ENCODE results near the gene NOBOX. TPM values are rescaled to one million over a fixed set of nuclear protein-coding genes. Genes with fewer than 3 reads are reported as not detected.
"Not testable (repeated sequence)": the region's sequence is repeated elsewhere in the genome, so short reads cannot be mapped to it uniquely, and the experiment has no call there.

The NOBOX gene
- total RNA-seq, result not detected in 2 replicates

GRCh38 chr7:144403649-144404061 is at the start of gene NOBOX:
NOBOX (minus strand) TSS chr7:144403693.
- Mint-ChIP-seq H3K27me3 (ENCODE audit: low read depth) (peaks cover 7% of the 10 kb centered on the region), H3K36me3 (ENCODE audit: low read depth) (no peaks in the 10 kb centered on the region), H3K9me3 (no peaks in the 10 kb centered on the region), H3K4me1 (ENCODE audit: low read depth) (no peaks in the 10 kb centered on the region), H3K27ac (no peak within 1 kb of the TSS), H3K4me3 (ENCODE audit: low read depth) (no peak within 1 kb of the TSS)
- DNase-seq (ENCODE audit: low spot score), result no peak
- intact Hi-C loops (cut with micrococcal nuclease), result no loop called here

GRCh38 chr7:144452064-144452463 is 48.6 kb upstream of the NOBOX start:
- Mint-ChIP-seq H3K9me3 (peaks cover 23% of the 10 kb centered on the region), H3K27me3 (ENCODE audit: low read depth) (no peaks in the 10 kb centered on the region), H3K4me3 (ENCODE audit: low read depth) (no peak overlapping the region), H3K27ac (no peak overlapping the region), H3K36me3 (ENCODE audit: low read depth) (no peaks in the 10 kb centered on the region), H3K4me1 (ENCODE audit: low read depth) (no peaks in the 10 kb centered on the region)
- intact Hi-C loops (cut with micrococcal nuclease), result no loop called here
- DNase-seq (ENCODE audit: low spot score), result no peak

- no peaks in the 10 kb centered on the region for H3K9me3 Mint-ChIP-seq
- DNase-seq (ENCODE audit: low spot score), result no peak
- no peak overlapping the region for H3K27ac Mint-ChIP-seq
- no peaks in the 10 kb centered on the region for H3K36me3 Mint-ChIP-seq (ENCODE audit: low read depth)
- H3K27me3 Mint-ChIP-seq (ENCODE audit: low read depth), result no peaks in the 10 kb centered on the region
- H3K4me3 Mint-ChIP-seq (ENCODE audit: low read depth), result no peak overlapping the region
- intact Hi-C loops (cut with micrococcal nuclease), result no loop called here
- H3K4me1 Mint-ChIP-seq (ENCODE audit: low read depth), result no peaks in the 10 kb centered on the region
These were observed 42.1 kb upstream of the NOBOX start for GRCh38 chr7:144445590-144445989.

GRCh38 chr7:144439717-144440205 is 36.3 kb upstream of the NOBOX start:
- intact Hi-C loops (cut with micrococcal nuclease), result no loop called here

GRCh38 chr7:144438759-144439158 is 35.3 kb upstream of the NOBOX start:
- intact Hi-C loops (cut with micrococcal nuclease), result no loop called here

More at GRCh38 chr7:144439717-144440205, 36.3 kb upstream of the NOBOX start:
- no peaks in the 10 kb centered on the region for H3K27me3 Mint-ChIP-seq (ENCODE audit: low read depth)
- DNase-seq (ENCODE audit: low spot score), result no peak
- H3K9me3 Mint-ChIP-seq, result no peaks in the 10 kb centered on the region
- no peak overlapping the region for H3K4me3 Mint-ChIP-seq (ENCODE audit: low read depth)
- no peak overlapping the region for H3K27ac Mint-ChIP-seq
- no peaks in the 10 kb centered on the region for H3K4me1 Mint-ChIP-seq (ENCODE audit: low read depth)
- no peaks in the 10 kb centered on the region for H3K36me3 Mint-ChIP-seq (ENCODE audit: low read depth)

DNA sequence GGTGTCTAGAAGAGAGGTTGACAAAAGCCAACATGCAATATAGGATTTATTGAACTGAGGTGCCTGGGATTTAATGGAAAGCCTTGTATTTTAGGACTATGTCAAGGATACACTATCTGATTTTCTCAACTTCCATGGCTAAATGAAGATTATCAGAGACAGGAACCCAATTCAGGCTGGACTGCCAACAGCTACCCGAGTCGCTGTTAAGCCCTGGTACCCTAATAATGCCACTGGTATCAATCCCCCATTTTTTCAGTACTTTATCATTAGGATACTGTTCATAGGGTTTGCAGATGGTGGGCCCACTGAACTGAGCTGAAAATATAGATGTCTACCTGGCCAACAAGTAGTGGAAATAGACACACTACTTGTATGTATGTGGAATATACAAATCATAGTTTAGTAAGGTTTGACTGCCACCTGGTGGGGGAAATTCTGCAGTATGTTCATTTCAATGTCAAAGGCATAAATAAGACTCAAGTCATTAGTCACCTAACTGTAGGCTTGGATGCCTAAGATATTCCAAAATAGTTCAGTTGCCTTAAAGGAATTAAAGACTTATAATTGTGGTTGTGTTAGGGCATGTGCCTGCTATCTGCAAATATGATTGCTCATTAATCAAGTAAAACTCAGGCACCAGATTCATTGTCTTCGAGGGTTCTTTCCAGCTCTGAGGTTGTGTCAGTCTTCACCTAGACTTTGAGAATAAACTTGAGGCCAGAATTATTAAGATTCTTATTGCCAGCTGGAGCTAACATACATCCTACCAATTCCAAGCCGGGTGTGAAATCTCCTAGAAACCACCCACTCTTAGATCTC is 34.1 kb upstream of the NOBOX start:
- no peak for DNase-seq (ENCODE audit: low spot score)
- no peaks in the 10 kb centered on the region for H3K9me3 Mint-ChIP-seq
- intact Hi-C loops (cut with micrococcal nuclease), result no loop called here
- no peaks in the 10 kb centered on the region for H3K4me1 Mint-ChIP-seq (ENCODE audit: low read depth)
- no peak overlapping the region for H3K4me3 Mint-ChIP-seq (ENCODE audit: low read depth)
- no peaks in the 10 kb centered on the region for H3K27me3 Mint-ChIP-seq (ENCODE audit: low read depth)
- no peaks in the 10 kb centered on the region for H3K36me3 Mint-ChIP-seq (ENCODE audit: low read depth)
- no peak overlapping the region for H3K27ac Mint-ChIP-seq

More at GRCh38 chr7:144438759-144439158, 35.3 kb upstream of the NOBOX start:
- Mint-ChIP-seq H3K36me3 (ENCODE audit: low read depth) (no peaks in the 10 kb centered on the region), H3K4me3 (ENCODE audit: low read depth) (no peak overlapping the region), H3K9me3 (no peaks in the 10 kb centered on the region), H3K27me3 (ENCODE audit: low read depth) (no peaks in the 10 kb centered on the region), H3K4me1 (ENCODE audit: low read depth) (no peaks in the 10 kb centered on the region), H3K27ac (no peak overlapping the region)
- DNase-seq (ENCODE audit: low spot score), result no peak

- Mint-ChIP-seq H3K4me3 (ENCODE audit: low read depth) (no peak overlapping the region), H3K27ac (no peak overlapping the region), H3K27me3 (ENCODE audit: low read depth) (no peaks in the 10 kb centered on the region), H3K4me1 (ENCODE audit: low read depth) (no peaks in the 10 kb centered on the region), H3K36me3 (ENCODE audit: low read depth) (no peaks in the 10 kb centered on the region), H3K9me3 (no peaks in the 10 kb centered on the region)
- no peak for DNase-seq (ENCODE audit: low spot score)
- intact Hi-C loops (cut with micrococcal nuclease), result no loop called here
These were observed 33.0 kb upstream of the NOBOX start for GRCh38 chr7:144436500-144436899.

- intact Hi-C loops (cut with micrococcal nuclease), result no loop called here
These were observed 24.9 kb upstream of the NOBOX start for GRCh38 chr7:144428431-144428830.

GRCh38 chr7:144427539-144427938 is 24.0 kb upstream of the NOBOX start:
- intact Hi-C loops (cut with micrococcal nuclease); H3K27ac Mint-ChIP-seq; DNase-seq (ENCODE audit: low spot score); H3K36me3 Mint-ChIP-seq (ENCODE audit: low read depth); H3K27me3 Mint-ChIP-seq (ENCODE audit: low read depth); H3K4me3 Mint-ChIP-seq (ENCODE audit: low read depth); H3K4me1 Mint-ChIP-seq (ENCODE audit: low read depth): not testable (repeated sequence)
- peaks cover 27% of the 10 kb centered on the region for H3K9me3 Mint-ChIP-seq

More at GRCh38 chr7:144428431-144428830, 24.9 kb upstream of the NOBOX start:
- no peak for DNase-seq (ENCODE audit: low spot score)
- H3K9me3 Mint-ChIP-seq, result peaks cover 27% of the 10 kb centered on the region
- peaks cover 3% of the 10 kb centered on the region for H3K36me3 Mint-ChIP-seq (ENCODE audit: low read depth)
- H3K27me3 Mint-ChIP-seq (ENCODE audit: low read depth), result no peaks in the 10 kb centered on the region
- no peaks in the 10 kb centered on the region for H3K4me1 Mint-ChIP-seq (ENCODE audit: low read depth)
- no peak overlapping the region for H3K4me3 Mint-ChIP-seq (ENCODE audit: low read depth)
- no peak overlapping the region for H3K27ac Mint-ChIP-seq

DNA sequence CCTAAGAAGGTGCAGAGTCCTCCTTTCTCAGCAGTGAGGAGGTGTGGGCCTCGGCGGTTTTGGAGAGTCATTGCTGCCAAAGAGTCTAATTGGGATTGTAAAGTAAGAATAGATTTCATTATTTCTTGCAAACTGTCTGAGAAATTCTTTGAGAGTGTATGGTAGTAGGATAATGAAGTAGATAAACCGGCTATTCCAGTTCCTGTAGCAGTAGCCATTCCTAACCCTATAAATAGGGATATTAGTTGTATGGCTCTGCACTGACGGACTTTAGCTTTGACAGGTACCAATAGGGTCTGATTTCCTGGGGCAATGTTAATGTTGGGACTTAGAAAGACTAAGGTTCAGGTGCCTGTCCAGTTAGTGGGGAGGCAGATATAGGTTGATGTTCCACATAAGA is 15.4 kb upstream of the NOBOX start:
- H3K27ac Mint-ChIP-seq; intact Hi-C loops (cut with micrococcal nuclease); H3K4me3 Mint-ChIP-seq (ENCODE audit: low read depth); H3K9me3 Mint-ChIP-seq; H3K27me3 Mint-ChIP-seq (ENCODE audit: low read depth); H3K36me3 Mint-ChIP-seq (ENCODE audit: low read depth); H3K4me1 Mint-ChIP-seq (ENCODE audit: low read depth); DNase-seq (ENCODE audit: low spot score): not testable (repeated sequence)

GRCh38 chr7:144416341-144416740 is 12.8 kb upstream of the NOBOX start:
- DNase-seq (ENCODE audit: low spot score), result no peak
- Mint-ChIP-seq H3K4me3 (ENCODE audit: low read depth) (no peak overlapping the region), H3K9me3 (no peaks in the 10 kb centered on the region), H3K27me3 (ENCODE audit: low read depth) (peaks cover 9% of the 10 kb centered on the region), H3K27ac (no peak overlapping the region), H3K4me1 (ENCODE audit: low read depth) (no peaks in the 10 kb centered on the region), H3K36me3 (ENCODE audit: low read depth) (no peaks in the 10 kb centered on the region)
- intact Hi-C loops (cut with micrococcal nuclease), result no loop called here

DNA sequence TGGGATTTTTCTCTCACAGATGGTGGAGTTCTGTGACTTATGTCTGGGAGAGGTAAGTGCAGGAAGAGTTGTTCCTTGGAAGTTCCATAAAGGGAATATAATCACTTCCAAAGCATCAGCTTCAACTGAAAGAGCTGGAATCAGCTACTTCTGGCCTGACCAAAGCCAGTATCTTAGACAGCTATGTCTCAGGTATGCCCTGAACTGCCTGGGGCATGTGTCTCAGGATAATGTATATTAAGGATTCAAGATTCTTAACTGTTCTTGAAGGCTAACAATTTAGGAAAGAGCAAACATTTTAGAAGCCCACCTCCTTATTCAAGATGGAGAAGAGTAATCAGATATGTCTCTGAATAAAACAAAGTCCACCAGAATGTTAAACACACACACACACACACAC is 12.4 kb upstream of the NOBOX start:
- no peak overlapping the region for H3K27ac Mint-ChIP-seq
- H3K9me3 Mint-ChIP-seq, result no peaks in the 10 kb centered on the region
- intact Hi-C loops (cut with micrococcal nuclease), result no loop called here
- no peak for DNase-seq (ENCODE audit: low spot score)
- peaks cover 9% of the 10 kb centered on the region for H3K27me3 Mint-ChIP-seq (ENCODE audit: low read depth)
- no peak overlapping the region for H3K4me3 Mint-ChIP-seq (ENCODE audit: low read depth)
- H3K36me3 Mint-ChIP-seq (ENCODE audit: low read depth), result no peaks in the 10 kb centered on the region
- H3K4me1 Mint-ChIP-seq (ENCODE audit: low read depth), result no peaks in the 10 kb centered on the region

DNA sequence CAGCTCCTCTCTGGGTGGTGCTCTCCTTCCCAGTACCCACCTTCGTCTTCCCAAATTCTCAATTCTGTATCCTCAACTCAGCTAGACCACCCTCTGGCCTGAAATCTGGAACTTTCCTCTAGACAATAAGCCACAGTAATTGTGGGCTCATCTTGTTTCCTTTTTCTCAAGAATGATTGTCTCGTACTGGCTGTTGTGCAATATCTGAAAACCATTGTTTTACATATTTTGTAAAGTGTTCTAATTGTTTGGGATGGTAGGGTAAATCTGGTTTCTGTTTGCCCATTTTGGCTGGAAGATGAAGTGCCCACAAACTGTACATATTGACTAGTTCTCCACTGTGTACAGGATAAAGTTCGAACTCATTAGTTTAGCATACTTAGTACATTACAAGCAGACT is 11.3 kb upstream of the NOBOX start:
- Mint-ChIP-seq H3K36me3 (ENCODE audit: low read depth) (no peaks in the 10 kb centered on the region), H3K27ac (no peak overlapping the region), H3K4me1 (ENCODE audit: low read depth) (no peaks in the 10 kb centered on the region), H3K9me3 (no peaks in the 10 kb centered on the region), H3K27me3 (ENCODE audit: low read depth) (peaks cover 13% of the 10 kb centered on the region), H3K4me3 (ENCODE audit: low read depth) (no peak overlapping the region)
- DNase-seq (ENCODE audit: low spot score), result no peak
- intact Hi-C loops (cut with micrococcal nuclease), result no loop called here

All from activated T-helper 2 cell treated with anti-CD3 and anti-CD28 coated beads, Interferon-gamma antibody, Interleukin-2, Interleukin-4, amounts not matched to agents 10 μg/mL and 5 μg/mL and 100 μg/mL, durations not matched to agents 14 hours and 24 hours and 36 hours (primary cell).